GM19324 (cell line): ENCODE data around the gene HLTF.
A peak's percentile ranks its signal among the peaks of the same experiment; 100 is the strongest.

Experiments used
- ATAC-seq: cut with Tn5 transposase; IDR thresholded peaks from one replicate; pipeline ENCODE4 v1.9.1; 2021; ENCODE audit warnings: mild to moderate bottlenecking, moderate library complexity; ENCODE audit not compliant: unreplicated experiment, low FRiP score

The HLTF gene

GRCh38 chr3:149020196-149020838 is 66.0 kb downstream of the HLTF start:
- ATAC-seq = no peak

DNA sequence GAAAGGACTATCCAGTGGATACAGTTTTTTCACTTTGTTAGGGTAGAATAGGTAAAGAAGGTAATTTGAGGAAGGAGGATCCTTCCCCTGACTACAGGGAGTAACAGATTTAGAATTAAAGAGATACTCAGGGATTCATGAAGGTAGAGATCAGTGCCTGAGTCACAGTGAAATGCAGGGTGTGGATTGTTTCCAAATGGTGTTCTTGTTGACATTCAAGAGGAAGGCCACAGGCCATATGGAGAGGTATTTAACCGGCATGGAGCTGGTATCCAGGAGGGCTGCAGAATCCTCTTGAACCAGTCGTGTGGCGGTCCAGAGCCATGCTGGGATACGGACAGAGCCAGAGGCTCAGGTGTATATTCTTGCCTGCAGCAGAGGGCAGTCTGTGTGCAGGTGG is 66.8 kb downstream of the HLTF start:
- ATAC-seq = no peak

DNA sequence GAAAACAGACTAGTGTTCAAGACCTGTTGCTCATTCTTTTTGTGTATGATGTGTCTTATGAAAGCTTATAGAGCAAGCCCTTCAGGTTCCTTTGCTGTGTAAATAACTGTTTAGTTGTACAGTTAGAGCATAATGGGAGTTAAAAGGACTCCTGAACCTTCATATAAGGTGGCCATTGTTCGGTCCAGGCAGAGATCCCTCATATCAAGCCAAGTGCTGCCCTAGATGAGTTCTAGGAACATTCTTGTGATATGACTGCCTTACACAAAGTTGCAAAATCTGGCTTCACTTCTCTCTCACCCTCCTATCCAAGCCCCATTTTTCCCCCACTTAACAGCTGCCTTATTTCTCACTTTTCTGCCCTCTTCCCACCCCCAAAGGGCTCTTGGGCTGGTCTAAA is 68.1 kb downstream of the HLTF start:
- ATAC-seq = no peak

- ATAC-seq = no peak
These were observed 69.4 kb downstream of the HLTF start for GRCh38 chr3:149016669-149017541.

GRCh38 chr3:149016242-149016641 is 70.1 kb downstream of the HLTF start:
- no peak for ATAC-seq

GRCh38 chr3:149015393-149015792 is 70.9 kb downstream of the HLTF start:
- ATAC-seq = no peak

- ATAC-seq = no peak
These were observed 72.6 kb downstream of the HLTF start for GRCh38 chr3:149013726-149014125.

DNA sequence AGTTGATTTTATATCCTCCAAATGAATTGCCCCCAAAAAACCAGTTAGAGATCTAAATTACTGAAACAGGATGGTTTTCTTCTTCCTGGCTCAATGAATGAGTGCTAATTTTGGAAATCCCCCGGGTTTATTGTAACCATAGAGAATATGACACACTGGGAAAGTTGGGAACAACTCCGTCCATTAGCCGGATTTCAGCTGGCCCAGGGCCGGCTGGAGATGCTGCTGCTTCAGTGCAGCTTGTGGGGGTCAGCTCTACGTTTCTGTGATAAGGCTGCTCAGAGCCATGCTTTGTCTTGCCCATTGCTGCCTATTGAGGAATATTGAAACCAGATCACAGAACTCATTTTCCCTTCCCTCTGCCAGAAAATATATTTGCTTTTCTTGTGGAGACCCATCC is 74.7 kb downstream of the HLTF start:
- no peak for ATAC-seq

- no peak for ATAC-seq
These were observed 75.4 kb downstream of the HLTF start for GRCh38 chr3:149010966-149011365.

- no peak for ATAC-seq
These were observed 75.8 kb downstream of the HLTF start for GRCh38 chr3:149010504-149010951.

DNA sequence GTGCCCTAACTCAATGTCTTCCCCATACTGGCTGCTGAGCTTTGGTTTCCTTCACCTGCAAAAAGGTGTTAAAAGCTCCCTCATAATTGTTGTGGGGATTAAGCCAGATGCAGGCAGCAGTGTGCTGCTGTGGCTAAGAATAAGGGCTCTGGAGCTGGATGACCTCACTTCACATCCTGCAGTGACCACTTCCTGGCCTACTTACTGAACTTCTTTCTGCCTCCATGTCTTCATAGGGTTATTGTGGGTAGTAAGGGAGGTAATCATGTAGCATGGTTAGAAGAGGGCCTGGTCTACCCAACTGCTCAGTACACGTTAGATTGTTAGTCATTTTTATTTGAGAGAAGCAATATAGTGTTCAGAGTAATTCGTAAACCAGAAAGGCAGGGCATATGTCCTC is 76.6 kb downstream of the HLTF start:
- ATAC-seq = no peak

DNA sequence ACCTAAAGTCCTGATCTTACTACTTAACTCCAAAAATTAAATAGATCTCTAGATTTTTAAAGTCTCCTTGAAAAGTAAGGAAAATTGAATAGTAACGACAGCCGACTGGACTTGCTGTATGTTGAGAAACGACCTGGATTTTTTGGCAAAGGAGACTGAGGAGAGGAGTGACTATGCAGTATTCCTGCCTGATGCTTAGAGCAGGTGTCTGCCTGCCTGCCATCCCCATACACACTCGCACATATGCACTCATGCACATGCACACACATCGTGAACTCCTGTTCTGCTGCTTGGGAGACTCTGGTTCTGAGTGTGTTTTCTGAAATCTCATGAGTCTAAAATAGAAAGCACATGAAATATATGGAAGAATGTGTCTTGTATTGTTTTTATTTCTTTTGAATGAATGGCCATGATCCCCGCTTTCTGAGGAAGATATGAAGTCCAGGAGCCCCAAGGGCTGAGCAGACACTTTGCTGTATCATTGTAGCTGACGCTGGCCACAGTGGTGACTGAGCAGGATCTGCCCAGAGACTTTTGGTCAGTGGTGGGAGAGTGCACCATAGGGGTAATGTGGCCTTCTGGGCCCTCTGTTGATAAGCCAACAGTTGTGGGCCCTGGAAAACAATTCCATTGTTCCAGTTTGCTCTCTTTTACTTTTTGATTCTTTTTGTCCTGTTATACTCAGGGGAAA is 78.6 kb downstream of the HLTF start:
- no peak for ATAC-seq

GRCh38 chr3:149005416-149005815 is 80.9 kb downstream of the HLTF start:
- no peak for ATAC-seq

DNA sequence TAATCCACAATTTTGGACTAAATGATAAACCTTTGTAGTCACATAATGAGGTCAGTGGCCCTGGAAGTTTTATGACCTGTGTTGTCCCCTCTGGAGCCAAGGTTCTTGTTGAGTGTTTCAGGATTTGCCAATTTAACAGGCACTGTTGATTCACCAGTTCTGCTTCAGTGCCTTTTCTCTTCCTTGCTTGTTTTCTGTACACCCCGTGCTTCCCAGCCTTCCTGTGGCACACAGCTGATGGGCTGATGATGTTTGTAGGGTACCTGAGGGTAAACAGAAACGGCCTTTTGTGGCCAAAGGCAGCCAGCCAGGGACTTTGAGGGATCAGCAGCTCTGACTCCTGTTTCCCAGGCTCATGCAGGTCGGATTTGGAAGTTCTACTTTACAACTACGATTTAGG is 81.7 kb downstream of the HLTF start:
- ATAC-seq = no peak

- peak; percentile 74 for ATAC-seq
These were observed 82.6 kb downstream of the HLTF start for GRCh38 chr3:149003653-149004305.

DNA sequence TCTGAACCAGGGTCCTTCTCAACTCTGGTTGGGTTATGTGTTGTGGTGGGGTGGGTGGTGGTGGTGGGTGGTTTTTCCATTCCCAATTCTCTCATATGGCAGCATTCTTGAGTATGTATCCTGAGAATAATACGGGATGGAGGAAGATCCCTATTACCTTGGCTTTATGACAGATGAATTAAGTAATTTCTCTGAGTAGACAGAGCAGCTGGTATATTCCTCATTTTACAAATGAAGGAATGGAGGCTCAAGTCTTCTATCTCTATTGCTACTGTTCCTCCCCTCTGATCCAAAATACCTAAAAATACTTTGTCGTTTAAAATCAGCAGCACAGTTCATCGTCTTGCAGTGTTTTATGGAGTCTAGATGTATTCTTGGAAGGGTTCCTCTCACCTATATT is 84.6 kb downstream of the HLTF start:
- ATAC-seq = no peak

GRCh38 chr3:149000206-149000745 is 86.1 kb downstream of the HLTF start:
- no peak for ATAC-seq

GRCh38 chr3:148999806-149000205 is 86.5 kb downstream of the HLTF start:
- ATAC-seq = no peak

DNA sequence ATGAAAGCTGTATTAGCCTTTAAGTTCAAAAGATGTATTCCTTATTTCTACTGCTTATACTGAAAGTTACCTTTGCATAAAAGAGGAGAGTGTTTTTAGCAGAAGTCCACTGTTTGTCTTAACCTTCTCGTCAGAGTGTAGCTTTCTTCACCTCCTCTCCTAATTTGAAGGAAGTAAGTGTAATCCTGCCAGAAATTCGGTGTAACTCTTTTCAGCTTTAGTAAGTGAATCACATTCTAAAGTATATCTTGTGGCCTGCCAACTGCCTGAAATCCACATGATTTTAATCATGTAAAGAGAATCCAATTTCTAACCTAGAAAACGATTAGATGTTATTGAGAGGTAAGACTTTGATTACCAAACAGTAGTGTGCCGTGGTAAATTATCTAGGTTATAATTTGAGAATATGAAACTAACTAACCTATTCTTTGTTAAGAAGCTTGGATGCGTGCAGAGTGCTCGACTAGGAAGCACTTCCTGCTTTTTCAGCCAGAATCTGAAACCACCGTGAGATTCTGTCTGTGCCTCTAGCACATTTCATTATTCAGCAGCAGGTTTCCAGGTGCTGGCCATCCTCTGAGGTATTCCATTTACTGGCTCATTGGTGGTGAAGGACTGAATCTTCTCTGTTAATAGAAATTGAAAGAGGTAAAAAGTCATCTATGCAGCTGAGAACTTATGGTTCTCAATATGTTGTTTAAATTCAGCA is 87.5 kb downstream of the HLTF start:
- ATAC-seq = no peak

GRCh38 chr3:148998297-148998696 is 88.0 kb downstream of the HLTF start:
- ATAC-seq = no peak
